IMR-90 (cell line): Measurements from ENCODE around the gene UGT1A7. TPM values are rescaled to one million over a fixed set of nuclear protein-coding genes. Genes with fewer than 3 reads are reported as not detected.
"Not testable (repeated sequence)": the region's sequence is repeated elsewhere in the genome, so short reads cannot be mapped to it uniquely, and the experiment has no call there.

Experiments used
- ATAC-seq: fragments of 200-7000 bp; cut with Tn5 transposase; 2 replicates; pipeline ENCODE4 v1.9.1; 2020; ENCODE audit warnings: low read depth, mild to moderate bottlenecking, moderate library complexity
- BruUV-seq: library from RNA; stranded (reverse); fragments of 400-500 nt; replicated peaks from 2 replicates; lab custom pipeline; 2021; lab: Mats Ljungman, UMichigan
- CTCF ChIA-PET: fragments of 300-600 bp; formaldehyde crosslinking; extraction: SDS; loops from one replicate; lab custom pipeline; 2021; ENCODE audit warnings: antibody characterized with exemption; lab: Yijun Ruan, JAX
- POLR2A ChIA-PET: fragments of 300-600 bp; sonication (Branson Sonifier 250); formaldehyde crosslinking; loops from one replicate; lab custom pipeline; 2022; ENCODE audit warnings: antibody characterized with exemption; ENCODE audit not compliant: unreplicated experiment; lab: Charles Lee
- DNase-seq: peaks from one replicate; pipeline ENCODE4 v3.0.0; 2013
- H2AFZ ChIP-seq: replicated peaks from 2 replicates; pipeline ENCODE3; 2013; ENCODE audit warnings: low read length, mild to moderate bottlenecking; ENCODE audit not compliant: poor library complexity
- H2AK5ac ChIP-seq: 2 replicates; pipeline ENCODE4 v1.6.1; 2013; ENCODE audit warnings: low read depth, low read length, inconsistent platforms
- H2AK9ac ChIP-seq: replicated peaks from 2 replicates; pipeline ENCODE3; 2013; ENCODE audit warnings: mild to moderate bottlenecking, low read depth, low read length, moderate library complexity; ENCODE audit not compliant: poor library complexity
- H2BK120ac ChIP-seq: 2 replicates; pipeline ENCODE4 v1.6.1; 2013; ENCODE audit warnings: low read depth, low read length, inconsistent platforms
- H2BK15ac ChIP-seq: 3 replicates; pipeline ENCODE4 v1.6.1; 2013; ENCODE audit warnings: low read depth, low read length, inconsistent platforms
- H2BK20ac ChIP-seq: 2 replicates; pipeline ENCODE4 v1.6.1; 2013; ENCODE audit warnings: low read depth, mild to moderate bottlenecking, inconsistent platforms, low read length, moderate library complexity
- H2BK5ac ChIP-seq: 2 replicates; pipeline ENCODE4 v1.6.1; 2013; ENCODE audit warnings: mild to moderate bottlenecking, low read depth, low read length, inconsistent platforms; ENCODE audit not compliant: poor library complexity, severe bottlenecking
- H3K14ac ChIP-seq: replicated peaks from 2 replicates; pipeline ENCODE4 v1.6.1; 2013; ENCODE audit warnings: low read depth, low read length, inconsistent platforms
- H3K18ac ChIP-seq: 2 replicates; pipeline ENCODE4 v1.6.1; 2013; ENCODE audit warnings: low read depth, low read length, control low read depth
- H3K23ac ChIP-seq: 2 replicates; pipeline ENCODE4 v1.6.1; 2013; ENCODE audit warnings: low read depth, low read length, inconsistent platforms
- H3K27ac ChIP-seq: 2 replicates; pipeline ENCODE4 v1.5.1; 2013; ENCODE audit warnings: mild to moderate bottlenecking, control low read depth, low read length; ENCODE audit not compliant: insufficient read depth
- H3K27me3 ChIP-seq: 2 replicates; pipeline ENCODE4 v1.6.1; 2013; ENCODE audit warnings: low read length; ENCODE audit not compliant: control insufficient read depth, insufficient read depth
- H3K36me3 ChIP-seq: 2 replicates; pipeline ENCODE4 v1.6.1; 2013; ENCODE audit warnings: low read length, mixed read lengths; ENCODE audit not compliant: control insufficient read depth, insufficient read depth
- H3K4ac ChIP-seq: 2 replicates; pipeline ENCODE4 v1.6.1; 2013; ENCODE audit warnings: low read depth, low read length, inconsistent platforms
- H3K4me1 ChIP-seq: 2 replicates; pipeline ENCODE4 v1.6.1; 2013; ENCODE audit warnings: low read length, mixed read lengths; ENCODE audit not compliant: control insufficient read depth, insufficient read depth
- H3K4me2 ChIP-seq: 2 replicates; pipeline ENCODE4 v1.6.1; 2013; ENCODE audit warnings: low read depth, mild to moderate bottlenecking, control low read depth, low read length, moderate library complexity
- H3K4me3 ChIP-seq: 2 replicates; pipeline ENCODE4 v1.5.1; 2013; ENCODE audit warnings: low read depth, mild to moderate bottlenecking, control low read depth, low read length, moderate library complexity; ENCODE audit not compliant: insufficient read depth
- H3K56ac ChIP-seq: 2 replicates; pipeline ENCODE4 v1.6.1; 2013; ENCODE audit warnings: low read length, inconsistent platforms; ENCODE audit not compliant: insufficient read depth; ENCODE audit errors: extremely low read depth
- H3K79me1 ChIP-seq, 2 experiments: 2 replicates each; pipeline ENCODE4 v1.6.1; 2013; ENCODE audit warnings: low read length in 2 of 2, inconsistent platforms in 1 of 2, low read depth in 1 of 2
- H3K9ac ChIP-seq: 2 replicates; pipeline ENCODE4 v1.6.1; 2013; ENCODE audit warnings: low read depth, low read length, control low read depth
- H3K9me1 ChIP-seq: 2 replicates; pipeline ENCODE4 v1.6.1; 2013; ENCODE audit warnings: low read length, inconsistent platforms; ENCODE audit not compliant: insufficient read depth
- H3K9me3 ChIP-seq: 2 replicates; pipeline ENCODE4 v1.6.1; 2013; ENCODE audit warnings: low read length; ENCODE audit not compliant: control insufficient read depth, insufficient read depth
- H4K20me1 ChIP-seq: 2 replicates; pipeline ENCODE4 v1.6.1; 2013; ENCODE audit warnings: low read length, inconsistent platforms; ENCODE audit not compliant: insufficient read depth
- H4K5ac ChIP-seq: 2 replicates; pipeline ENCODE4 v1.6.1; 2013; ENCODE audit warnings: mild to moderate bottlenecking, low read depth, low read length, control low read depth
- H4K8ac ChIP-seq, 2 experiments: 2 replicates each; pipeline ENCODE4 v1.6.1; 2013; ENCODE audit warnings: low read depth in 2 of 2, low read length in 2 of 2, control low read depth in 1 of 2, inconsistent platforms in 1 of 2
- H4K91ac ChIP-seq: 2 replicates; pipeline ENCODE4 v1.6.1; 2013; ENCODE audit warnings: low read depth, low read length, inconsistent platforms; ENCODE audit not compliant: insufficient read depth
- MAFK ChIP-seq: IDR thresholded peaks from 2 replicates; pipeline ENCODE4 v1.6.1; 2012; ENCODE audit warnings: low read depth, low read length, improper control_type of control experiment
- NFE2L2 ChIP-seq: fragments of 150-350 bp; IDR thresholded peaks from 2 replicates; pipeline ENCODE4 v1.6.1; 2016; ENCODE audit warnings: low read depth, mild to moderate bottlenecking, low read length
- RAD21 ChIP-seq: IDR thresholded peaks from 2 replicates; pipeline ENCODE4 v1.6.1; 2012; ENCODE audit warnings: low read length, improper control_type of control experiment
- WGBS, 2 experiments: methylation state at CpG; one replicate each; pipeline versions ENCODE4 v1.1.5 to v1.1.7; 2013; ENCODE audit warnings: missing lambda C conversion rate in 2 of 2; ENCODE audit not compliant: insufficient read length in 1 of 2; ENCODE audit errors: extremely low coverage in 2 of 2; 5-methylcytosine and 5-hydroxymethylcytosine counted together
- dilution Hi-C: fragments of 300-500 bp; cut with HindIII; formaldehyde crosslinking; loops from one replicate; pipeline ENCODE4 v1.14.3; 2018; ENCODE audit warnings: low sequenced_read_pairs; ENCODE audit not compliant: unreplicated experiment
- in situ Hi-C: fragments of 300-500 bp; cut with MboI; formaldehyde crosslinking; loops from 3 replicates; pipeline ENCODE4 v1.14.3; 2019; ENCODE audit warnings: low sequenced_read_pairs, inconsistent platforms, mixed read lengths
- intact Hi-C: fragments of 100-400 bp; cut with micrococcal nuclease; formaldehyde crosslinking; loops from 2 replicates; pipeline ENCODE4 v1.10.0; 2022
- polyA plus RNA-seq, 3 experiments: library from polyadenylated mRNA; depleted of rRNA; stranded (reverse); fragments of >200 nt; gene quantifications; 2 replicates each; pipeline ENCODE4 v1.2.3, GENCODE V29; 2012; ENCODE audit warnings: low replicate concordance in 1 of 3
- total RNA-seq: library from RNA; depleted of rRNA; stranded (reverse); fragments of >200 nt; gene quantifications from 2 replicates; pipeline ENCODE4 v1.2.3, GENCODE V29; 2012

The UGT1A7 gene
- total and polyA plus RNA-seq, 2 of the 4 experiments (the other 2 are of a cell fraction), result not detected

DNA sequence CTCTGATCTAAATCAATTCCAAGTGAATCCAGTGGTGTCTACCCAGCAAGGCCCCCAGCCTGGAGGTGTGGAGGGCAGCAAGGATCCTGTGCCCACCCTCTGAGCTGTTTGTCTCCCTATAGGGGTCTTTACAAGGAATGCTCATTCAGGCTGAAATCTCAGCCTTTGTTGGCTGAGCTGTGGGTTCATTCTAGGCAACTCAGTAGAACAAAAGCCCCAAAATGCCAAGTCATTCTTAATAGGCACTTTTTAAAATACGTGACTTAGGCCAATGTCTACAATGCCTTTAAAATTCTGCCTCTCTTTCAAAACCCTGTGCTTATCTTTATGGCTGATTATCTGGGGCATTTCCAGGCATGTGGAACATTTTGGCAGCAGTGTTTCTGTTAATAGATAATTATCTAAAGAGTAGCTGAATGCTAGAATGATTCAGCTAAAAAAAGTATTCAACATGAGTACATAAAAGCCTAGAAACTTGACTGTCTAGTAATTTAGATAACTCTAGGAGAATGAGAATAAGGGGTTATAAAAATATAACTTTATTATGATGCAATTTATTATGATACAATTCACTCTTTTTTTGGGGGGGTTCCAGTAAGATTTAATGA, 18.4 kb downstream of the UGT1A7 start:
- no peak overlapping the region for H3K14ac ChIP-seq
- H2AK9ac ChIP-seq, result no peak overlapping the region
- H3K4me1 ChIP-seq, result peaks cover 4% of the 10 kb centered on the region
- H3K27me3 ChIP-seq, result no peaks in the 10 kb centered on the region
- in situ Hi-C loops, result no loop called here
- no peaks in the 10 kb centered on the region for H3K36me3 ChIP-seq
- POLR2A ChIA-PET, result no interaction called here
- H2BK20ac ChIP-seq, result 0 out of 2 replicates have a peak overlapping the region, but pooled peaks have one; percentile 39
- H4K91ac ChIP-seq, result no peak overlapping the region
- intact Hi-C loops, result no loop called here
- H3K23ac ChIP-seq, result no peak overlapping the region
- H3K4me2 ChIP-seq, result no peak overlapping the region
- H3K27ac ChIP-seq, result peak overlapping the region; percentile 99; the same call in 1 of the 2 replicates
- peak; percentile 38 for TF ChIP-seq MAFK
- no peak for TF ChIP-seq RAD21
- TF ChIP-seq NFE2L2, result peak; percentile 97
- H2BK15ac ChIP-seq, result no peak overlapping the region
- dilution Hi-C loops, result no loop called here
- no peak overlapping the region for H2AK5ac ChIP-seq
- peak overlapping the region; percentile 55 for H2BK5ac ChIP-seq
- H2AFZ ChIP-seq, result no peak overlapping the region
- DNase-seq, result peak; percentile 69
- no peak overlapping the region; the same call in 1 of the 2 replicates for H3K4ac ChIP-seq
- no CpG with 5 or more reads among the region's 1 CpG for WGBS, 2 experiments
- CTCF ChIA-PET, result no interaction called here
- no peak overlapping the region for H2BK120ac ChIP-seq
- no peaks in the 10 kb centered on the region for H3K9me1 ChIP-seq
- no peaks in the 10 kb centered on the region for H3K9me3 ChIP-seq
- peak overlapping the region; percentile 100 for H4K5ac ChIP-seq
- no peaks in the 10 kb centered on the region for H3K79me1 ChIP-seq
- H3K56ac ChIP-seq, result no peak overlapping the region
- BruUV-seq, result no TSS peak
- no peaks in the 10 kb centered on the region for H4K20me1 ChIP-seq
- peak; percentile 68 for ATAC-seq
- no peak overlapping the region; a peak in 1 of 4 replicates for H4K8ac ChIP-seq
- peak overlapping the region; percentile 48; the same call in 1 of the 2 replicates for H3K9ac ChIP-seq
- no peak overlapping the region for H3K4me3 ChIP-seq
- peak overlapping the region; percentile 100 for H3K18ac ChIP-seq

DNA sequence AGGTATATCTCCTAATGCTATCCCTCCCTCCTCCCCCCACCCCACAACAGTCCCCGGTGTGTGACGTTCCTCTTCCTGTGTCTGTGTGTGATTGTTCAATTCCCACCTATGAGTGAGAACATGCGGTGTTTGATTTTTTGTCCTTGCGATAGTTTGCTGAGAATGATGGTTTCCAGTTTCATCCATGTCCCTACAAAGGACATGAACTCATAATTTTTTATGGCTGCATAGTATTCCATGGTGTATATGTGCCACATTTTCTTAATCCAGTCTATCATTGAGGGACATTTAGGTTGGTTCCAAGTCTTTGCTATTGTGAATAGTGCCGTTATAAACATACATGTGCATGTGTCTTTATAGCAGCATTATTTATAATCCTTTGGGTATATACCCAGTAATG, 19.1 kb downstream of the UGT1A7 start:
- in situ Hi-C loops, CTCF ChIA-PET: not testable (repeated sequence)

More for the DNA sequence above, 19.1 kb downstream of the UGT1A7 start:
- H3K4ac ChIP-seq, H4K20me1 ChIP-seq, H2AK5ac ChIP-seq, H3K14ac ChIP-seq, H3K79me1 ChIP-seq, H3K9me3 ChIP-seq, H2AFZ ChIP-seq, H3K4me3 ChIP-seq, DNase-seq, H3K9me1 ChIP-seq, ATAC-seq, H3K23ac ChIP-seq, H3K9ac ChIP-seq, H2BK5ac ChIP-seq, H3K27ac ChIP-seq, H3K18ac ChIP-seq, intact Hi-C loops, H2BK20ac ChIP-seq, H3K56ac ChIP-seq, H3K4me2 ChIP-seq, H2AK9ac ChIP-seq, H4K91ac ChIP-seq, H4K8ac ChIP-seq, H3K36me3 ChIP-seq, POLR2A ChIA-PET, H3K4me1 ChIP-seq, H3K27me3 ChIP-seq, H2BK15ac ChIP-seq, H2BK120ac ChIP-seq, BruUV-seq, H4K5ac ChIP-seq, dilution Hi-C loops: not testable (repeated sequence)
- no CpG with 5 or more reads among the region's 5 CpGs for WGBS, 2 experiments
